ENCODE measurements around the gene LRRC42.
A peak's percentile ranks its signal among the peaks of the same experiment; 100 is the strongest.

The LRRC42 gene

GRCh38 chr1:53947172-53947907, 1.2 kb downstream of the LRRC42 start:
- TF ChIP-seq POLR2A (IDR thresholded peaks at IDR 0.05; ENCODE audit: low read length): no peak
- no peak for TF ChIP-seq GATA1 (IDR thresholded peaks at IDR 0.05; ENCODE audit: low read depth, low read length)
- DNase-seq: no peak

GRCh38 chr1:53948291-53948690, 2.1 kb downstream of the LRRC42 start:
- TF ChIP-seq POLR2A (IDR thresholded peaks at IDR 0.05; ENCODE audit: low read length) (no peak), GATA1 (IDR thresholded peaks at IDR 0.05; ENCODE audit: low read depth, low read length) (no peak)
- DNase-seq: no peak

- DNase-seq: peak; percentile 52 to 64
- TF ChIP-seq POLR2A (IDR thresholded peaks at IDR 0.05; ENCODE audit: low read length) (no peak), GATA1 (IDR thresholded peaks at IDR 0.05; ENCODE audit: low read depth, low read length) (no peak)
These were observed 3.2 kb downstream of the LRRC42 start for GRCh38 chr1:53949023-53949990.

GRCh38 chr1:53951697-53952096, 5.5 kb downstream of the LRRC42 start:
- TF ChIP-seq GATA1 (IDR thresholded peaks at IDR 0.05; ENCODE audit: low read depth, low read length) (no peak), POLR2A (IDR thresholded peaks at IDR 0.05; ENCODE audit: low read length) (no peak)
- DNase-seq: no peak

GRCh38 chr1:53954128-53954527, 8.0 kb downstream of the LRRC42 start:
- TF ChIP-seq GATA1 (IDR thresholded peaks at IDR 0.05; ENCODE audit: low read depth, low read length): no peak
- TF ChIP-seq POLR2A (IDR thresholded peaks at IDR 0.05; ENCODE audit: low read length): no peak
- no peak for DNase-seq

- DNase-seq: no peak
These were observed 10.4 kb downstream of the LRRC42 start for GRCh38 chr1:53956308-53957168.

GRCh38 chr1:53957194-53957818, 11.2 kb downstream of the LRRC42 start:
- DNase-seq: peak; percentile 9 to 26
- TF ChIP-seq POLR2A (IDR thresholded peaks at IDR 0.05; ENCODE audit: low read length): no peak
- TF ChIP-seq GATA1 (IDR thresholded peaks at IDR 0.05; ENCODE audit: low read depth, low read length): no peak

More at GRCh38 chr1:53956308-53957168, 10.4 kb downstream of the LRRC42 start:
- TF ChIP-seq POLR2A (IDR thresholded peaks at IDR 0.05; ENCODE audit: low read length) (no peak), GATA1 (IDR thresholded peaks at IDR 0.05; ENCODE audit: low read depth, low read length) (no peak)

GRCh38 chr1:53959664-53960250, 13.6 kb downstream of the LRRC42 start:
- TF ChIP-seq GATA1 (IDR thresholded peaks at IDR 0.05; ENCODE audit: low read depth, low read length) (no peak), POLR2A (IDR thresholded peaks at IDR 0.05; ENCODE audit: low read length) (no peak)
- peak; percentile 42 to 70 for DNase-seq

GRCh38 chr1:53962395-53962794, 16.2 kb downstream of the LRRC42 start:
- TF ChIP-seq GATA1 (IDR thresholded peaks at IDR 0.05; ENCODE audit: low read depth, low read length) (no peak), POLR2A (IDR thresholded peaks at IDR 0.05; ENCODE audit: low read length) (no peak)
- DNase-seq: no peak

- peak; percentile 7 to 27 for DNase-seq
- TF ChIP-seq POLR2A (IDR thresholded peaks at IDR 0.05; ENCODE audit: low read length) (no peak), GATA1 (IDR thresholded peaks at IDR 0.05; ENCODE audit: low read depth, low read length) (no peak)
These were observed 17.3 kb downstream of the LRRC42 start for GRCh38 chr1:53963460-53963859.

- no peak for TF ChIP-seq GATA1 (IDR thresholded peaks at IDR 0.05; ENCODE audit: low read depth, low read length)
- no peak for TF ChIP-seq POLR2A (IDR thresholded peaks at IDR 0.05; ENCODE audit: low read length)
- no peak for DNase-seq
These were observed 18.0 kb downstream of the LRRC42 start for GRCh38 chr1:53964109-53964508.

- TF ChIP-seq POLR2A (IDR thresholded peaks at IDR 0.05; ENCODE audit: low read length) (no peak), GATA1 (IDR thresholded peaks at IDR 0.05; ENCODE audit: low read depth, low read length) (no peak)
- DNase-seq: no peak
These were observed 20.6 kb downstream of the LRRC42 start for GRCh38 chr1:53966794-53967193.

Data from erythroblast (primary cell).